GM21619 (cell line): ENCODE measurements around the gene EFNA2.

Source experiments
- ATAC-seq: cut with Tn5 transposase; IDR thresholded peaks from one replicate; pipeline ENCODE4 v1.9.1; 2021; ENCODE audit not compliant: unreplicated experiment

The EFNA2 gene

DNA sequence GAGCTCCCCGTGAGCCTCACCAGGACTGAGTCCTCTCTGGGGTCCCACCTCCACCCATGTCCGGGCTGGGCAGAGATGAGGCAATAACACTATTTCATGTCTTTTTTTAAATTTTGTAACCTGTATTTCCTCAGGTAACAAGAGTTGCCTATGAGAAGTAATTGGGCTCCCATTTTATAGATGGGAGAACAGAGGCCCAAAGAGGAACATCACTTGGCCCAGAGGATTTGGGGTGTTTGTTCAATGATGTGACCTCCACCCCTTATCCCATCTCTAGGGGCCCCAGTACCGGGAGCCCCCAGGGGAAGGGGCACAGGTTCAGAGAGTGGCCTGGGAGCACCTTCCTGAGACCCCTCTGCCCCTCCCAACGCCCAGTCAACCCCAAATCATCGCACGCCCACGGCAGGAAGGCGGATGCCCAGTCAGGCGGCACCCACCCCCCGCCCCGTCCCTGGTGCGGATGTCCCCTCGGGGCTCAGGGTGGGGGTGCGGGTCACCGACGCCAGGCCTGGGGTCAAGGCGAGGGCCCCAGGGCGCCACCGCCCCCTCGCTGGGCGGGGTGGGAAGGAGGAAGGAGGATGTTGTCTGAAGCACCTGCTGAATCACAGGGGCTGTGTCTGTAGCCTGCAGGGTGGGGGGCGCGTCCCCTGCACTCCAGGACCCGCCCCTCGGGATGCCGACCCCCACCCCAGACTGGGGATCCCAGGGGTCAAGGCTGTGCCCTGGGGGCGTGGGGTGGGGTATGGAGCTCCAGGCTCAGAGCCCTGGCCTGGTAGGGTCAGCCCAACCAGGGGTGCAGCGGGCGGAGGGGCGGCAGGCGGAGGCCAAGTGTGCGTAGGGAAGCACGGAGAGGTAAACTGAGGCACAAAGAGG lies 25.6 kb upstream of the EFNA2 start:
- no peak for ATAC-seq

DNA sequence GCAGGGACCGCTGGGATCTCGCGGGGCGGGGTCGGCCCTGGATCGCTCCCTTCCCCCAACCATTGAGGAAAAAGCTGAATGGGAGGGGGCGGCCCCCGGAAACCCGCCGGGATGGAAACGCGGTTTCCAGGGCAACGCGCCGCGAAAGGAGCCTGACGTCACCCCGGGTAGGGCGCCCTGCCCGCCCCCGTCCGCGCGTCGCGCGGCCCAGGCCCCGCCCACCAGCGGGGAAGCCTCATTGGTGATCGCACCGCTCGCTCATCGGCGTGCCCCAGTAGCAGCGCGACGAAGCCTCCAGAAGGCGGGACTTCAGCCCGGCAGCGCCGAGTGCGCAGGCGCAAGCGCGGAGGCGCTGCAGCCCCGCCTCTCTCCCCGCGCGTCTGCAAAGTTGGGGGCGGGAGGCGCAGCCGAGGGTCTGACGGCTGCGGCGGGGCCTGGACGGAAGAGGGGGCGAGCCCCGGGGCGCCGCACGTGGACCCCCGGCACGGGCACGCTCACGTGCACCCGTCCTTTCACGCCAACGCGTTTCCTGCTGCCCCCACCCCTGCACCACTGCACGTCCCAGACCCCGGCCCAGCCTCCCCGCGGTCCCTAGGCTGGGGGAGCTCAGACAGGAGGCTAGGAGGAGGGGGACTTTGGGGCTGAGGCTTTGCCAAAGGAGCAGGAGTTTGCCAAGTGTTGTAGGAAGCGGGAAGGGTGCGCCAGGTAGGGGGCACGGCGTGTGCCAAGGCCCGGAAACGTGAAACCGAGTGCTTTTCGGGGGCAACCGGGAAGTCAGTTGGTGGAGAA lies 24.7 kb upstream of the EFNA2 start:
- ATAC-seq: peak; percentile 37

DNA sequence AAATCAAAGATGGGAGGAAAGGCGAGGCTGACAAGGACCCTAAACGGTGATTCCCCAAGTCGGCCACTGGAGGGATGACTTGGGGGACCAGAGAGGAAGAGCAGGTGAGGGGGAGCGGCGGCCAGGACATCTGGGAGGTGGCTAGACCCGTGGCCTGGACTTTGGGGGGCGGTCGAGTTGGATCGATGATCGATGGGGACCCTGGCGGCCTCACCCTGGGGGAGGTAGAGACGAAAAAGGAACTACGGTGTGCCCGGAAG lies 24.2 kb upstream of the EFNA2 start:
- no peak for ATAC-seq

DNA sequence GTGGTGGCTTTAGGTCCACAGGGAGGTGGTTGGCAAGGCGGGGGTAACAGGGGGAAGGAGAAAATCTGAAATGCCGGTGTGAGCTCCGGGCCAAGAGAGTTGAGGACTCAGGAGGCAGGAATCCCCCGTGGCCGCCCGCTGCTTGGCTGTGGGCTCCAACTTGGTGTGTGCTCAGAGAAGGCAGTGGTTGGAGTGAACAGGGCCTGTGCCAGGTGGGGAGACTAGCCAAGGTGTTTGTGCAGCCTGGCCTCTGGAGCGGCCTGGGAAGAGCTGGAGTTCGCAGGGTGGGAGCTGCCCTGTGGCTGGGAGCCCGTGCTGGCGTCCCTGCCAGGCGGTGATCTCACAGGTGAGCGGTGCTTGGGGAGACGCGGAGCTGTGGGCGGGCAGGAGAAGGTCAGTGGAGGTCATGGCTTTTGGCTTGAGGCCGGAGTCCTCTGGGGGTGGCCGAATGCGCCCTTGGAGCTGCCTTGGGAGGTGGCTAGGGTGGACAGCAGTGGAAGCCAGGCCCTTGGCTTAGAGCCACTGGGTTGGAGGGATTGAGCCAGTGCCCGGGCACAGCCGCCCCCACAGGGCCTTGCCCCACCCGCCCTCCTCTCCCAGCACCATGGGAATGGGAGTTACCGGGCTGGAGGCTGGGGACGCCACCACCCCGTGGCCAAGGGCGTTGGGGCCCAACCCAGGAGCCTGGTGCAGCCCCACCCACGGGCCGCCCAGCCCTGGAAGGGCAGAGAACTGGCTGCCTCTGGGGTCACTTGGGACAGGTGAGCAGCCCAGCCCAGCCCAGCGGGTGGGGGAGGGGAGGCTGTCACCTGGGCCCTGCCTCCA lies 23.7 kb upstream of the EFNA2 start:
- ATAC-seq: no peak

DNA sequence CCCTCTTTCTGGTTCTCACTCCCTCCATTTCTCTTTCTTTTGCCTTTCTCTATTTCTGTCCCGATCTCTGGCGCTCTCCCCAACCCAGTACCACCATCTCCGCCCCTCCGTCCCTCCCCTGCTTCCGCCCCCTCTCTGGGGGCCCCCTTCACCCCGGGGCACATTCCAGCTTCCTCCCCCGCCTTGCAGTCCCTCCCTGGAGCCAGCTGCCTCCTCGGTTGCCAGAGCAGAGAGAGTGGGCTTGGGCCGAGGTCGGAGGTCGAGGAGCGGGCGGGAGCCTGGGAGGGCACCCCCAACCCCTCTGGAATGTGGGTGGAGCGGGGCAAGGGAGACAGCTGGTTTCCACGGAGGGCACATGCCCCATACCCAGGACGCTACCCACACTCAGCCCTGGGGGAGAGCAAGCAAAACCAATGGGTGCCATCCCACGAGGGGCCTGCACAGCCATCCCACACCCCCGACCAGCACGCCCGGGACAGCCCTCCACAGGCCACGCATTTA lies 23.0 kb upstream of the EFNA2 start:
- ATAC-seq: no peak

DNA sequence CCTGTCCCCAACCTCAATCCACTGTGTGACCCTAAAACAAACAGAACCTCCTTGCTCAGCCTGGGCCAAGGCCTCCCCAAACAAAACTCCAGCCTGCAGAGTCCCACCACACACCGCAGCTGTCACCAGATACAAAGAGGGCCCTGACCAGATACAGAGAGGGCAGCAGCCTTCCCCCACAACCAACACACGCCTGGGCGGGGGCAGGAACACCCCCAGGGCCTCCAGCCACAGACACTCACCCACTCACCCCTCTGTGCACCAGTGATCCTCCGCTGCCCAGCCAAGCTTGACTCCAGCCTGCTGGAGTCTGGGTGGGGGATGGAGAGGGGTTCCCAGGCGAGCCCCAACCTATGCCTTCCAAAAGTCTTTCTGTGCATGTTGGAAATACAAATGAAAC lies 22.5 kb upstream of the EFNA2 start:
- no peak for ATAC-seq

DNA sequence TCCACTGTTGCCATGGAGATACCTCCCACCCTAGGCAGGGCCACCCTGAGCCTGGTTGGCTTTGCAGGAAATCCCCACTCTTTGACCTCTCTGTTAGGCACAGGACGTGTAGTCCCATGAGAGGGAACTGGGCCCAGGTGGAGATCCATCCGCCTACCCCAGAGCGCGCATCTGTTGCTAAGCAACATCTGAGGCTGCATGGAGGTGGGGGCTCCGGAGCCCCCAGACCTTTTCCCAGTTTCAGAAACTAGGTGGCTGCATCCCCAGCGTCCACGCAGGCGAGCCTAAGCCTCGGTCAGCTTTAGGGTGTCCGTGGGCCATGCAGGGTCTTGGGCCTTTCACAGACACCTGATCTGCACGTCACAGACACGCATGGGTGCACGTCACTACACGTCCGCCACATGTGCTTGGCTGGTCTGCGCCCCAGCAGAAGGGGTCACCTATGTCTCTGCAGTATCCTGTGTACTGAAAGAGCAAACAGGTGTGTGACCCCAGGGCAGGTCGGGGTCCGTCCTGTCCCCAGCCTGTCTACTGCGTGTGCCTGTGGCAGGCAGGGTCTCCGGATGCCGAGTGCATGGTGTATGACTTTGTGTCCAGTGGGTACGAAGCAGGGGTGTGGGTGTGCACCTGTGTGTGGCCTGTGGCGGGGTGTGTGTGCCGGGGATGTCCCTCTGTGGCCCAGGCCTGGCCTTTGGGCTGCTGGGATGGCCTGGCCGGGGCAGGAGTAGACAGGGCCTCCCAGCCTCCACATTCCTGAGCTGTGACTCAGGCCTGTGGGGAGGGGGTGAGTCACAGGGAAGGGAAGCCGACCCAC lies 20.7 kb upstream of the EFNA2 start:
- no peak for ATAC-seq

DNA sequence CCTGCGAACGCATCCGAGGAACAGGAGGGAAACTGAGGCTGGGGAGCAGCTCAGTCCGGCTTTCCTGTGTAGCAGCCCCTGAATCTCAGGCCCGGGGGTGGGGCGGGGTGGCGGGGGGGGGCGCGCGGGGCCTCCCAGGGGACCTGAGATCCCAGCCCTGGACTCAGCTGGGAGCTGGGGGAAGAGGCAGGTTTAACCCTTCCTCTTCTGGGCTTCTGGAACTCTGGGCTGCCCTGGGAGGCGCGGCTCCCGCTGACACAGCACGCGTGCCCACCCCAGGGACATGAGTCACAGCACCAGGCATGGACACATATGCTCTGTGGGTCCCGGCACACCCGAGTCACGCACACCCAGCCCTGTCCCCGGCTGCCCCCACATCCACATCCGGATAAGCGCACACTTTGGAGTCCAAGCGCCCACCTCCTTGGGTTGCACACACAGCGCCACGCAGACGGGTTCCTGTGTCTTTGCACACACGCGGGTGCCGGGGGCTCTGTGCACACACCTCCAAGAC lies 20.0 kb upstream of the EFNA2 start:
- ATAC-seq: no peak

DNA sequence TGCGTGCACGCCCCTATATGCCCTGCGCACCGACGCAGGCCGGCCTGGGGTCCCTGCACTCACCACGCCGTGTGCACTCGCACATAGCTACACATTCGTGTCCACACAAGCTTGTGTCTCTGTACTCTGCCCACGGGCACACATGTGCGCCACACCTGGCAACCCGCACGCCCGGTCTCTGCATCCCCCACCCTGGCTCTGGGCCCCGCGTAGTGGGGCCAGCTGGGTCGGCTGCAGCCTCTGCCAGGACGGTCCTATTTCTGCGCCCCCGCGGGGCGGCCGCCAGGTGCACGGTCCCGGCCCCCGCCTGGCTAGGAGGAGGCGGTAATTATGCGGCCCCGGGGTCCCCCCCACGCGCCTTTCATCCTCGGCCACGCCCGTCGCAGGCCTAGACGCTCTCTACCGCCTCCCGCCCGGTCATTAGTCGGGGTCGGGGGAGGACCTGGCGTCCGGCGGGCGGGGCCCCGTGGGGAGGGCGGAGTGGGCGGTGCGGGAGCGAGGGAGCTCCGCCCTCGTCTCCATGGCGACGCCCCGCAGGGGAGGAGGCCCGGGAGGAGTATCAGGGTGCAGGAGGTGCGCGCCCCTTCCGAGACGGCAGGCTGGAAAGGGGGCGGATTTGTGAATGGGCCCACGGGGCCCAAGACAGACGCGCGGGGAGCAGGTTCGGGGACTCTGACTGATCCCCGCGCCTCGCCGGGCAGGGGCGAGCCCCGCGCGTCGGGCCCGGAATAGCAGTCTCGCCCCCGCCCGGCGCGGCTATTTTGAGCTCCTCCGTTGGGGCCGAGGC lies 19.4 kb upstream of the EFNA2 start:
- ATAC-seq: no peak

DNA sequence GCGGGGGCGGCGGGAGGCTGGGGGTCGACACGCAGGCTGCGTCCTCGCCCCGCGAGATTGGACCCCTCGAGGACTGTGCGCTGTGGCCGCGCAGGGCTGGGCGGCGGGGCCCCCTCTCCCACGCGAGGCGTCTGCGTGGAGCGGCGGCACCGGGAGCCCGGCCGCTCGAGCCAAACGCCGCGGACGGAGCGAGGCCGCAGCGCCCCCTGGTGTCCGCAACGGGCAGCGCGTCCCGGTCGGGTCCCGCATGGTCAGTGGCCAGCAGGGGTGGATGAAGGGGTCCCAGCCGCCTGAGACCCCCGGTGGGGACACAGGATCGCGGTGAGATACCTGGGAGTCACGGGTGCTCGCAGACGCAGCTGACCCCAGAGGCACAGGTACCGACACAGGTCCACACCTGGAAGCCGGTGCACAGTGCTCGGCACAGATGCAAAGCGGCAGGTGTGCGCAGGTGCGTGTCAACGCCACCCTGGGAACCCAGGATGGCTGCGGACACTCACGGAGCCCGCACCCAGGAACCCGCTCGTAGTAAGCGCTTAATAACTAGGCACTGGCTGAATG lies 18.7 kb upstream of the EFNA2 start:
- ATAC-seq: no peak

DNA sequence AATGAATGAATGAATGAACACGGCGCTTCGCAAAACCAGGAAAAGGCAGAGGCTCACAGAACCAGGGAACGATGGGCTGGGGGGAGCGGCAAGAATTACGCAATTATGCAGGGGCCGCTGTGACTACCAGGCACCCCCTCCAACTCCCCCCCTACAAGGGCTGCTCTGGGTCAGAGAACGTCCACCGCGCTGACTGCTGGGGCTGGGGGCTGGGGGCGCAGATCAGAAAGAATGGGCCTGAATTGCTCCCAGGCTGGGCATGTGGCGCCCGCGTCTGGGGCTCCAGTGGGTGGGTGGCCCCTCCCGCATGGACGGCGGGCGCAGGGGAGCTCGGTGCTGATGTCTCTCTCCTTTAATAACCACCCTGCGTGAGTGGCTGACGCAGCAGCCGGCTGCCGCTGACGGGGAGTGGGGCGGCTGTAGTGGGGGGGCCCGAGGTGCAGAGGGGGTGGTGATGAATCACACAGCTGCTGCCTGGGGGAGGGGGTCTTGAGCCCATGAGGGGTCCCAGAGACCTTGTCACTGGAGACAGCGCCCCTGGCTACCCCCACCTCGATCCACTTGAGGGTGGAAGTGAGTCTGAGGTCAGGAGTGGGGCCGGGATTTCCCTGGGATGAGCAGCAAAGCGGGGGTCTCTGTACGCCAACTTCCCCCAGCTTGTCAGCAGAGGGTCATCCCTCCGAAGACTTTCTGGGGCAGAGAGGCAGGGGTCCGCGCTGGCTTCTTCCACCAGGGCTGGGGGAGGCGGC lies 18.0 kb upstream of the EFNA2 start:
- ATAC-seq: no peak

DNA sequence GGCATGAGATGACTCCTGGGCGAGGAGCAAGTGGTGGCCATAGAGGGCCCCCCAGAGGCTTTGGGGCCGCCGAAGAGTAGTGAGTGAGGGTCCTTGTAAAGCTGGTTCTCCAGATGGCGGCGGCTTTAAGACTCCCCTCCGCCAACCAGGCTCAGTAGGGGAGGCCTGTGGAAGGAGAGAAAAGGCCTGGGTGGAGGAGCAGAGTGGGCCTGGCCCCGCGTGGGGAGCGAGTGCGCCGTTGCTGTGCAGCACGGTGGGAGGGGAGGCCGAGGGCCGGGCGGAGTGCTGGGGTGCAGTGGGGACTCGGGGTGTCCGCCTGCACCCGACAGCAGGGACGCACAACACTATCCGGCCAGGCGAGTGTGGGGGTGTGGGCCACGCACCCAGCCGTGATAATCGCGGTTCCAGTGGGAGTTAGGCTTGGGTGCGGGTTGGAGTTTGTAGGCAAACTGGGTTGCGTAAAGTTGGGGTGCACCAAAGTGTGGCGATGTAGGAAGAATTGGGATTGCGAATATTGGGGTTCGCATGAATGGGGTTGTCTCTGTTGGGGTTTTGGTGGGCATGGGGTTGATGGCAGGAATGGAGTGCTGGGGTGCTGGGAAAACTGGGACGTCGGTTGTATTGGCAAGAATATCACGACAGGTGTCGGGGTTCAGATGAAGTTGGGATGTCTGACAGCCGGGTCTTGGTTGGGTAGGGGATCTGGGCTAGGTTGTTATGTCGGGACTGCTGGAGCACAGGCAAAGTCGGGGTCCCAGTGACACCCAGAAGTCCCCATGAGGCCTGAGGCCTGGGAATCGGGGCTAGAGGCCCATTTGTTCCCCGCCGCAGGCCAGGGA lies 17.2 kb upstream of the EFNA2 start:
- no peak for ATAC-seq

DNA sequence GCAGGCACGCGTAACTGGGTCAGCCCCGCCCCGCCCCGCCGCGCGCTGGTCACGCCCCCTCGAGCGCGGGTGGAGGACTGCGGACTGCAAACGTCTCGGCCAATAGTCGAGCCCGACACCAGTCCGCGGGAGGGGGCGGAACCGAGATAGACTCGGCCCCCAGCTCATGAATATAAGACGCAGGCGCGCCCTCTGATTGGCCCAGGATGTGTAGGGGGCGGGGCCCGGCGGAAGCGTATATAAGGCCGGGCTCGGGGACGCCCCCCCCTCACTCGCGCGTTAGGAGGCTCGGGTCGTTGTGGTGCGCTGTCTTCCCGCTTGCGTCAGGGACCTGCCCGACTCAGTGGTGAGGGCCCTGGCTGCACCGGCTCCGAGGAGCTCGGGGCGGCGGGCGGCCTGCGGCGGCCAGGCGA lies 16.6 kb upstream of the EFNA2 start, which contains the start of gene CIRBP:
CIRBP (plus strand) TSS at position 268 of the 413 bp plus-strand sequence. CDS start 1,602 bp downstream, outside the sequence.
- ATAC-seq: peak; percentile 38

DNA sequence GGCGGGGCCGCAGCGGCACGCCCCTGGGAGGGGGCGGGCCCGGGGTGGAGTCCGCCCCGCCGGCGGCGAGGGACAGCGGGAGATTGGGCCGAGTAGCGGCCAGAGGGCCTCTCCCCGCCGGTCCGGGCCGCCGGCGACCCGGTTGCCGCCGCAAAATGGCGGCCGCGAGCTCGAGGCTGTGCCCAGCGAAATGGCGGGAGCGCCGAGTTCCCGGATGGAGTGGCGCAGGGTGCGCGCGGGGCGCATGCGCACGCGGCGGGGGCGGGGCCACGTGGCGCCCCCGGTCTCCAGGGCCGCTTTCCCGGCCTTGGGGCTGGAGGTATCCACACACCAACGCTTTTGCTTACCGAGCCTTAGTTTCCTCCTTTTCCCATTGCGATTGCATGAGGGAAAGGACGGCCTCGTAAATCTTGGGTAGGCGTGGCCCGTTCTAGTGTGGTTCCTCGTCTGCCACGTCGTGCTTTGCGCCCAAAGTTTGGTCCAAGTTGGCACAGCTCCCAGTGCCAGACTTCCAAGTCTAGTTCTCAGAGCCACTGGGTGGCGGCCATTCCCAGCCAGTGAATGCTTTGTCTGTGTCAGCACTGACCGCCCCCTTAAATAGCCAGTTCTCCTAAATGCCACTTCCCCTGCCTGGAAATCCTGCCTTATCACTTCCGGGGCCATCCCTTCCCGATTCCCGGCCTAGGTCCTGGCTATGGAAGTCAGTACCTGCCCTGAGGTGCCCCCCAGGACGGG lies 16.0 kb upstream of the EFNA2 start:
- ATAC-seq: peak; percentile 15

DNA sequence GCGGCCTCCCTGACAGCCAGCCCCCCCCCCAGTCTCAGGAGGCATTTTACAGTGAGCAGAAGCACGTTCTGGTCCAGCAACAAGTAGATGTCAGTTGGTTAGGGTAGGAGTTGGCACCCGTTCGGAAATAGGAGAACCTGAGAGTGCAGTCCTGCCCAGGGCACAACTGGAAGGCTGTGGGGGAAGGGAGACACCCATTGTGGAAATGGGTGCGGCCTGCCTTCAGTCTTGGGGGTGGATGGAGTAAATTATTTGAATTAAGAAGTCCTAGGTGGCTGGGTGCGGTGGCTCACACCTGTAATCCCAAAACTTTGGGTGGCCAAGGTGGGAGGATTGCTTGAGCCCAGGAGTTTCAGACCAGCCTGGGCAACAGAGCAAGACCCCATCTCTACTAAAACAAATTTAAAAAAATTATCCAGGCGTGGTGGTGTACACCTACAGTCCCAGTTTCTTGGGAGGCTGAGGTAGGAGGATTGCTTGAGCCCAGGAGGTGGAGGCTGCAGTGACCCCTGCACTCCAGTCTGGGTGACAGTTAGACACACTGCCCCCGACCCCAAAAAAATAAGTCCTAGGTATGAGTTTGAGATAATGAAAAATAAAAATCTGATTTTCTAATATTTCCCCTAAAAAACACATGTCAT lies 15.3 kb upstream of the EFNA2 start:
- no peak for ATAC-seq

DNA sequence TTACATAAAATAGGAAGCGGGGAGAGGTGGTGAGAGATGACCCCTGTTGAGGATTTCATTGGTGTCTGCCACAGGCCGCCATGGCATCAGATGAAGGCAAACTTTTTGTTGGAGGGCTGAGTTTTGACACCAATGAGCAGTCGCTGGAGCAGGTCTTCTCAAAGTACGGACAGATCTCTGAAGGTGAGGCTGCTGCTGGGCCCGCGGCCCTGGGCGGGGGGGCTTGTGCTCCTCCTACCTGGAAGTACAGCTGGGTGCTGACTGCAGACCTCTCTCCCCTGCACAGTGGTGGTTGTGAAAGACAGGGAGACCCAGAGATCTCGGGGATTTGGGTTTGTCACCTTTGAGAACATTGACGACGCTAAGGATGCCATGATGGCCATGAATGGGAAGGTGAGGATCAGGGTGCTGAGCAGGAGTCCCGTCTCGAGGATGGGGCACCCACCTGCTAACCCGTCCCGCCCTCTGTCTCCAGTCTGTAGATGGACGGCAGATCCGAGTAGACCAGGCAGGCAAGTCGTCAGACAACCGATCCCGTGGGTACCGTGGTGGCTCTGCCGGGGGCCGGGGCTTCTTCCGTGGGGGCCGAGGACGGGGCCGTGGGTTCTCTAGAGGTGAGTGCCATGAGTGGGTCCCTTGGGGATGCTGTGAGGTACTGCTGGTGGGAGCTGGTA lies 14.7 kb upstream of the EFNA2 start:
- no peak for ATAC-seq
